Gastroesophageal sphincter (tissue), 4 donors: Measurements from ENCODE around the gene SYPL1. TPM values are rescaled to one million over a fixed set of nuclear protein-coding genes. Genes with fewer than 3 reads are reported as not detected.

Source experiments
- ATAC-seq: fragments of 150-250 bp; one replicate; pipeline ENCODE4 v1.9.1; 2016; ENCODE audit warnings: mild to moderate bottlenecking, moderate library complexity
- H3K27ac ChIP-seq, 4 donors: fragments of 200-600 bp; sonication (generic) in 3 of 4; 1 replicate in 3 of 4; 2 replicates in 1 of 4; pipeline ENCODE4 v1.5.1; 2016 to 2019
- H3K27me3 ChIP-seq: fragments of 200-600 bp; sonication (generic); one replicate; pipeline ENCODE4 v1.5.1; 2019
- H3K36me3 ChIP-seq, 2 donors: fragments of 200-600 bp; sonication (generic); one replicate each; pipeline ENCODE4 v1.5.1; 2019; ENCODE audit warnings: control low read depth in 1 of 2
- H3K4me1 ChIP-seq, 3 donors: fragments of 200-600 bp; sonication (generic); 1 replicate in 2 of 3; 2 replicates in 1 of 3; pipeline ENCODE4 v1.5.1; 2016 to 2019; ENCODE audit warnings: control low read depth in 2 of 3
- H3K4me3 ChIP-seq, 2 donors: fragments of 200-600 bp; sonication (generic); one replicate each; pipeline ENCODE4 v1.5.1; 2019; ENCODE audit warnings: mild to moderate bottlenecking in 1 of 2, moderate library complexity in 1 of 2
- H3K9me3 ChIP-seq, 3 donors: fragments of 200-600 bp; sonication (generic); one replicate each; pipeline ENCODE4 v1.5.1; 2017 to 2019; ENCODE audit warnings: control low read depth in 2 of 3
- EP300 ChIP-seq: sonication (generic); formaldehyde crosslinking; IDR thresholded peaks from one replicate; pipeline ENCODE4 v1.6.1; 2017; ENCODE audit warnings: antibody characterized with exemption, mild to moderate bottlenecking
- POLR2A ChIP-seq, 2 donors: fragments of 450-650 bp; IDR thresholded peaks; one replicate each; pipeline ENCODE4 v1.6.1; 2017; ENCODE audit warnings: antibody characterized with exemption in 2 of 2, mild to moderate bottlenecking in 2 of 2, moderate library complexity in 1 of 2
- POLR2AphosphoS5 ChIP-seq: sonication (generic); formaldehyde crosslinking; IDR thresholded peaks from one replicate; pipeline ENCODE4 v1.6.1; 2017; ENCODE audit warnings: antibody characterized with exemption
- WGBS, 2 donors: methylation state at CpG; one replicate each; pipeline ENCODE4 v1.1.5; 2018; ENCODE audit warnings: low coverage in 1 of 2; 5-methylcytosine and 5-hydroxymethylcytosine counted together
- total RNA-seq, 4 donors: library from RNA; depleted of rRNA; stranded (reverse); fragments of >200 nt; gene quantifications; one replicate each; pipeline ENCODE4 v1.1.0, GENCODE V29; 2016
- TF ChIP-seq, protein P1 (sequence below), 4 experiments: fragments of 200-600 bp in 2 of 4; fragments of 450-650 bp in 2 of 4; sonication (generic) in 1 of 4; IDR thresholded peaks; one replicate each; pipeline ENCODE4 v1.5.1; 2017 to 2019; ENCODE audit warnings: antibody characterized with exemption in 4 of 4, mild to moderate bottlenecking in 2 of 4, moderate library complexity in 2 of 4

The SYPL1 gene
- total RNA-seq, 4 donors from 2014 or later = 80.0 to 132 (median 93.2) TPM

- Histone ChIP-seq H3K36me3 (no peaks in the 10 kb centered on the region), H3K9me3 (no peaks in the 10 kb centered on the region), H3K27me3 (no peaks in the 10 kb centered on the region), H3K4me1 (peaks cover 15 to 93% (median 36%) of the 10 kb centered on the region in 3 donors), H3K4me3 (no peak overlapping the region), H3K27ac (peak overlapping the region; percentile 17 to 89 (median 82))
- ATAC-seq = peak; percentile 44
- 63 to 78% methylated on average over 2 to 7 of the region's 9 CpGs for WGBS, 2 donors
- no peak for TF ChIP-seq POLR2A (IDR thresholded peaks at IDR 0.05)
- no peak for TF ChIP-seq POLR2AphosphoS5
- no peak for TF ChIP-seq EP300
- TF ChIP-seq, protein P1, sequence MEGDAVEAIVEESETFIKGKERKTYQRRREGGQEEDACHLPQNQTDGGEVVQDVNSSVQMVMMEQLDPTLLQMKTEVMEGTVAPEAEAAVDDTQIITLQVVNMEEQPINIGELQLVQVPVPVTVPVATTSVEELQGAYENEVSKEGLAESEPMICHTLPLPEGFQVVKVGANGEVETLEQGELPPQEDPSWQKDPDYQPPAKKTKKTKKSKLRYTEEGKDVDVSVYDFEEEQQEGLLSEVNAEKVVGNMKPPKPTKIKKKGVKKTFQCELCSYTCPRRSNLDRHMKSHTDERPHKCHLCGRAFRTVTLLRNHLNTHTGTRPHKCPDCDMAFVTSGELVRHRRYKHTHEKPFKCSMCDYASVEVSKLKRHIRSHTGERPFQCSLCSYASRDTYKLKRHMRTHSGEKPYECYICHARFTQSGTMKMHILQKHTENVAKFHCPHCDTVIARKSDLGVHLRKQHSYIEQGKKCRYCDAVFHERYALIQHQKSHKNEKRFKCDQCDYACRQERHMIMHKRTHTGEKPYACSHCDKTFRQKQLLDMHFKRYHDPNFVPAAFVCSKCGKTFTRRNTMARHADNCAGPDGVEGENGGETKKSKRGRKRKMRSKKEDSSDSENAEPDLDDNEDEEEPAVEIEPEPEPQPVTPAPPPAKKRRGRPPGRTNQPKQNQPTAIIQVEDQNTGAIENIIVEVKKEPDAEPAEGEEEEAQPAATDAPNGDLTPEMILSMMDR (IDR thresholded peaks at IDR 0.05) = no peak
Observed at GRCh38 chr7:106071356-106071998, 40.6 kb downstream of the SYPL1 start.

DNA sequence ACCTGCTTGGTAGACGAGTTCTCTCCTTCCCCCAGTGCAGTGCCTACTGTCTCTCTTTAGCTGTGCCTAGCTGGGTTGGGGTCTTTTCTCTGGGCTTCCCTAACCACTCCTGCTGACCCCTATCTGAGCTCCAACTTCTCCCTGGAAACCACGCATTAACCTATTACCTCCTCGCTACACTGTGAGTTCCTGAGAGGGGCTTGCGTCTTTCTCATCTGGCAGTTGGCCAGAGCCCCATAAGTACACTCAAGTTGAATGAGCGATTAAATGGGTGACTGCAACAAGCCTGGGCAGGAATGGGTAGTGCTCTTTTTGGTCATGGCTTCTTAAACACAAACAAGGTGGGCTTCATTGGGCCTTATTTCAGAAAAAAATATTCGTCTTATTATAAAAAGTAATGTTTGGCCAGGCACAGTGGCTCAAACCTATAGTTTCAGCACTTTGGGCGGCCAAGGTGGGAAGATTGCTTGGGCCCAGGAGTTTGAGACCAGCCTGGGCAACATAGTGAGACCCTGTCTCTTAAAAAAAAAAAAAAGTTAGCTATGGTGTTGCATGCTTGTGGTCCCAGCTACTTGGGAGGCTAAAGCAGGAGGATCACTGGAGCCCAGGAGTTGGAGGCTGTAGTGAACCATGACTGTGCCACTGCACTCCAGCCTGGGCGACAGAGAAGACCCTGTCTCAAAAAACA, 41.4 kb downstream of the SYPL1 start:
- 93% methylated on average over 7 of the region's 8 CpGs; no CpG with 5 or more reads in 1 of the 2 donors for WGBS, 2 donors
- peak overlapping the region; percentile 25 to 89 (median 82) for H3K27ac ChIP-seq
- no peak for TF ChIP-seq EP300
- TF ChIP-seq, protein P1 (IDR thresholded peaks at IDR 0.05) = no peak
- no peak for TF ChIP-seq POLR2AphosphoS5
- no peak for TF ChIP-seq POLR2A (IDR thresholded peaks at IDR 0.05)
- no peaks in the 10 kb centered on the region for H3K9me3 ChIP-seq
- ATAC-seq = no peak
- H3K27me3 ChIP-seq = no peaks in the 10 kb centered on the region
- peaks cover 9 to 93% (median 40%) of the 10 kb centered on the region in 3 donors for H3K4me1 ChIP-seq
- no peaks in the 10 kb centered on the region for H3K36me3 ChIP-seq
- no peak overlapping the region for H3K4me3 ChIP-seq

DNA sequence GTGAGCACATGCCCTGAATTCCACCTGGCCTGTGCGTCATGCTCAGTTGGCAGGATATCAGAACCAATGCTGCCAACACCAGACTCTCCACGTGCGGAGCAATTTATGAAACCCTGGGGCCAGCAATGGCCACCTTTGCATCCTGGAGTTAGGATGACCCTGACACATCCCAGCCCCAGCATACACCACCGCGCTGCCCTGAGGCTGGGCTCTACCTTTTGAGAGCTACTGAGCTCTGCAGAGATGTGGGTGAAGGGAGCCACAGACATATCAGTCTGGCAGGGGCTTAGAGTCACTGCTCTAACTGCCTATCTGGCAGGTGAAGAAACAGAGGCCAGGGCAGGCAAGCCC, 41.9 kb downstream of the SYPL1 start:
- Histone ChIP-seq H3K4me1 (peaks cover 9 to 93% (median 44%) of the 10 kb centered on the region in 3 donors), H3K27me3 (no peaks in the 10 kb centered on the region), H3K36me3 (no peaks in the 10 kb centered on the region), H3K9me3 (no peaks in the 10 kb centered on the region), H3K4me3 (no peak overlapping the region), H3K27ac (peak overlapping the region; percentile 25 to 89 (median 82))
- 60% methylated on average over 1 of the region's 5 CpGs; no CpG with 5 or more reads in 1 of the 2 donors for WGBS, 2 donors
- TF ChIP-seq, protein P1 (IDR thresholded peaks at IDR 0.05) = no peak
- peak; percentile 27 for TF ChIP-seq POLR2AphosphoS5
- no peak for TF ChIP-seq EP300
- TF ChIP-seq POLR2A (IDR thresholded peaks at IDR 0.05) = no peak
- ATAC-seq = peak; percentile 16

DNA sequence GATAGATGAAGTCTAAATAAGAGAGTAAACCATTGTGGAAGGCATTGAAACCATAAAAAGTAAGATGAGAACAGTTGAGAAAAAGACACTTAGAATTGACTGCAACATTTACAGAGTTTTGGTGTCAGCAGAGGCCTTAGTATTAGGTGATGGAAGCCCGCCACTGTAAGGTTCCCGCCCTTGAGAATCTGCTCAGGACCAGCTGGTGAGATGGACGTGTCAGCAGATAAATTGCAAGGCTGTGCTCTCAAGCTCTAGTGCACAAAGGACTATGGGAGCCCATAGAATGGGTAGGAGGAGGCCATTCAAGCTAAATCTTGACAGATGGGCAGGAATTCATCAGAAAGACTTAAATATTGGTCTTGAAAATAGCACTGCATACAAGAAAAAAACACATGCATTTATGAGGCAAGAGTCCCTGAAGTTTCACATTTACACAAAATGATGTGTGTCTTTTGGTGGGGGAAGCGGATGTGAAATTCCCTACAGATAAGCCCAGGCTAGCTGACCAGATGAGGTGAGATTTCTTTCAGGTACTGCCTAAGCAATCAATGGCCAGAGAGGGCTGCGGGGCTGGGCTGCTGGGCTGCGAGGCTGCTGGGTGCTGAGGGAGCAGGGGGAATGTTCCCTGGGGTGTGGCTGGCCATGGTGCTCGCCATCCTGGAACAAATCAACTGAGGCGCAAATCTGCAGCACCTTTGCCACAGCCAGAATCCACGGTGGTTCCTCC, 42.5 kb downstream of the SYPL1 start:
- no peaks in the 10 kb centered on the region for H3K27me3 ChIP-seq
- TF ChIP-seq POLR2AphosphoS5 (no peak), EP300 (no peak), POLR2A (IDR thresholded peaks at IDR 0.05) (no peak)
- TF ChIP-seq, protein P1 (IDR thresholded peaks at IDR 0.05) = no peak
- H3K27ac ChIP-seq = peak overlapping the region in 3 of 4 donors; percentile 78 to 89 (median 87)
- no peaks in the 10 kb centered on the region for H3K36me3 ChIP-seq
- WGBS, 2 donors = 77 to 93% methylated on average over 5 of the region's 9 CpGs
- H3K4me3 ChIP-seq = no peak overlapping the region
- H3K4me1 ChIP-seq = peaks cover 10 to 93% (median 46%) of the 10 kb centered on the region in 3 donors
- ATAC-seq = no peak
- H3K9me3 ChIP-seq = no peaks in the 10 kb centered on the region
